H9 (cell line): ENCODE data around the gene EFCAB5. TPM values are rescaled to one million over a fixed set of nuclear protein-coding genes. Genes with fewer than 3 reads are reported as not detected.

Experiments
- DNase-seq: peaks from one replicate; pipeline ENCODE4 v3.0.0-alpha.2; 2017
- H2AFZ ChIP-seq: one replicate; pipeline ENCODE4 v1.6.1; 2013; ENCODE audit warnings: mild to moderate bottlenecking, low read length, control low read depth, moderate library complexity
- H2AK5ac ChIP-seq: 2 replicates; pipeline ENCODE4 v1.6.1; 2013; ENCODE audit warnings: low read length, control low read depth, mixed read lengths; ENCODE audit not compliant: insufficient read length
- H2BK120ac ChIP-seq: one replicate; pipeline ENCODE4 v1.6.1; 2013; ENCODE audit warnings: low read depth, mild to moderate bottlenecking, low read length, control low read depth, inconsistent platforms; ENCODE audit not compliant: poor library complexity, severe bottlenecking
- H2BK12ac ChIP-seq: 2 replicates; pipeline ENCODE4 v1.6.1; 2013; ENCODE audit warnings: low read length, control low read depth, mixed read lengths, low read depth; ENCODE audit not compliant: insufficient read length
- H2BK15ac ChIP-seq: 2 replicates; pipeline ENCODE4 v1.6.1; 2013; ENCODE audit warnings: low read depth, low read length, control low read depth
- H2BK20ac ChIP-seq: one replicate; pipeline ENCODE4 v1.6.1; 2013; ENCODE audit warnings: low read depth, mild to moderate bottlenecking, low read length, control low read depth, inconsistent platforms; ENCODE audit not compliant: poor library complexity, severe bottlenecking
- H2BK5ac ChIP-seq: 2 replicates; pipeline ENCODE4 v1.6.1; 2013; ENCODE audit warnings: low read length, control low read depth, mixed read lengths; ENCODE audit not compliant: insufficient read length
- H3K14ac ChIP-seq: 2 replicates; pipeline ENCODE4 v1.6.1; 2013; ENCODE audit warnings: low read length, control low read depth; ENCODE audit not compliant: insufficient read depth
- H3K18ac ChIP-seq: 2 replicates; pipeline ENCODE4 v1.6.1; 2013; ENCODE audit warnings: low read depth, mild to moderate bottlenecking, mixed read lengths, low read length, control low read depth; ENCODE audit not compliant: insufficient read length
- H3K23ac ChIP-seq: 2 replicates; pipeline ENCODE4 v1.6.1; 2013; ENCODE audit warnings: low read length, control low read depth, mixed read lengths, low read depth; ENCODE audit not compliant: insufficient read length
- H3K23me2 ChIP-seq: 2 replicates; pipeline ENCODE4 v1.6.1; 2013; ENCODE audit warnings: low read depth, mild to moderate bottlenecking, mixed read lengths, low read length, control low read depth; ENCODE audit not compliant: insufficient read length, poor library complexity, severe bottlenecking
- H3K27ac ChIP-seq: 2 replicates; pipeline ENCODE4 v1.5.1; 2013; ENCODE audit warnings: low read length, control low read depth, mixed read lengths, low read depth; ENCODE audit not compliant: insufficient read length
- H3K27me3 ChIP-seq: 2 replicates; pipeline ENCODE4 v1.6.1; 2013; ENCODE audit warnings: low read length, control low read depth, inconsistent platforms; ENCODE audit not compliant: insufficient read depth
- H3K4ac ChIP-seq: 2 replicates; pipeline ENCODE4 v1.6.1; 2013; ENCODE audit warnings: low read depth, mild to moderate bottlenecking, control low read depth, inconsistent platforms, low read length, moderate library complexity
- H3K4me1 ChIP-seq: 2 replicates; pipeline ENCODE4 v1.6.1; 2013; ENCODE audit warnings: low read length, control low read depth, inconsistent platforms; ENCODE audit not compliant: insufficient read depth
- H3K4me2 ChIP-seq: 2 replicates; pipeline ENCODE4 v1.6.1; 2013; ENCODE audit warnings: low read length, control low read depth, mixed read lengths; ENCODE audit not compliant: insufficient read length, insufficient read depth
- H3K56ac ChIP-seq: 2 replicates; pipeline ENCODE4 v1.6.1; 2013; ENCODE audit warnings: low read depth, mild to moderate bottlenecking, mixed read lengths, low read length, control low read depth; ENCODE audit not compliant: insufficient read length
- H3K79me1 ChIP-seq: 2 replicates; pipeline ENCODE4 v1.6.1; 2013; ENCODE audit warnings: low read depth, mild to moderate bottlenecking, moderate library complexity, low read length, control low read depth, inconsistent platforms; ENCODE audit not compliant: insufficient read depth, poor library complexity, severe bottlenecking
- H3K79me2 ChIP-seq: 2 replicates; pipeline ENCODE4 v1.6.1; 2013; ENCODE audit warnings: low read length, control low read depth, inconsistent platforms; ENCODE audit not compliant: insufficient read depth
- H3K9ac ChIP-seq: 2 replicates; pipeline ENCODE4 v1.6.1; 2013; ENCODE audit warnings: low read length, control low read depth, mixed read lengths; ENCODE audit not compliant: insufficient read length; ENCODE audit errors: extremely low read depth
- H3K9me3 ChIP-seq: one replicate; pipeline ENCODE4 v1.6.1; 2013; ENCODE audit warnings: low read depth, low read length, inconsistent platforms; ENCODE audit not compliant: control insufficient read depth
- H3T11ph ChIP-seq: one replicate; pipeline ENCODE4 v1.6.1; 2013; ENCODE audit warnings: mild to moderate bottlenecking, low read length, control low read depth, inconsistent platforms
- H4K20me1 ChIP-seq: one replicate; pipeline ENCODE4 v1.6.1; 2013; ENCODE audit not compliant: control insufficient read depth, insufficient read length, insufficient read depth
- H4K5ac ChIP-seq: 2 replicates; pipeline ENCODE4 v1.6.1; 2013; ENCODE audit warnings: low read depth, mild to moderate bottlenecking, mixed read lengths, low read length, control low read depth; ENCODE audit not compliant: insufficient read length
- H4K8ac ChIP-seq: replicated peaks from 2 replicates; pipeline ENCODE4 v1.6.1; 2013; ENCODE audit warnings: low read length, control low read depth, mixed read lengths, low read depth; ENCODE audit not compliant: insufficient read length
- H4K91ac ChIP-seq: 2 replicates; pipeline ENCODE4 v1.6.1; 2013; ENCODE audit warnings: low read depth, mild to moderate bottlenecking, moderate library complexity, mixed read lengths, low read length, control low read depth; ENCODE audit not compliant: insufficient read length
- H3K27ac Mint-ChIP-seq, 3 experiments: 2 replicates in 2 of 3; 3 replicates in 1 of 3; pipeline ENCODE4 v1.8.0; 2020 to 2021; ENCODE audit warnings: mixed read lengths in 3 of 3, mild to moderate bottlenecking in 1 of 3, moderate library complexity in 1 of 3
- H3K27me3 Mint-ChIP-seq: 2 replicates; pipeline ENCODE4 v1.8.0; 2021; ENCODE audit warnings: low read depth, mild to moderate bottlenecking, moderate library complexity, mixed read lengths
- H3K36me3 Mint-ChIP-seq, 3 experiments: 2 replicates in 2 of 3; 3 replicates in 1 of 3; pipeline ENCODE4 v1.8.0; 2020 to 2021; ENCODE audit warnings: low read depth in 3 of 3, mixed read lengths in 3 of 3; ENCODE audit not compliant: insufficient read depth in 1 of 3
- H3K4me1 Mint-ChIP-seq, 2 experiments: 2 replicates each; pipeline ENCODE4 v1.8.0; 2020; ENCODE audit warnings: mixed read lengths in 2 of 2
- H3K4me3 Mint-ChIP-seq, 2 experiments: 2 replicates in 1 of 2; 3 replicates in 1 of 2; pipeline ENCODE4 v1.8.0; 2020 to 2021; ENCODE audit warnings: mild to moderate bottlenecking in 2 of 2, mixed read lengths in 2 of 2, moderate library complexity in 1 of 2
- H3K9me3 Mint-ChIP-seq, 2 experiments: 2 replicates in 1 of 2; 3 replicates in 1 of 2; pipeline ENCODE4 v1.8.0; 2020; ENCODE audit warnings: mild to moderate bottlenecking in 2 of 2, mixed read lengths in 2 of 2, moderate library complexity in 1 of 2
- CTCF ChIP-seq: fragments of 200-600 bp; sonication (generic); conservative IDR thresholded peaks from 3 replicates; pipeline ENCODE4 v1.8.0; 2021; ENCODE audit warnings: antibody characterized with exemption, mild to moderate bottlenecking
- WGBS: extraction: QIAGEN DNeasy Blood & Tissue Kit; methylation state at CpG from one replicate; pipeline ENCODE4 v1.1.7; 2013; ENCODE audit warnings: missing lambda C conversion rate, low lambda C conversion rate, mixed read lengths; ENCODE audit not compliant: insufficient read length; ENCODE audit errors: extremely low coverage; 5-methylcytosine and 5-hydroxymethylcytosine counted together
- total RNA-seq: library from RNA; stranded (reverse); gene quantifications from 2 replicates; pipeline ENCODE4 v1.2.1, GENCODE V29; 2021

Gene EFCAB5
- total RNA-seq, 1 experiment from 2014 or later: not detected

- Mint-ChIP-seq H3K36me3 (no peaks in the 10 kb centered on the region), H3K4me1 (no peaks in the 10 kb centered on the region), H3K27ac (no peak overlapping the region), H3K4me3 (no peak overlapping the region), H3K27me3 (peaks cover 2% of the 10 kb centered on the region), H3K9me3 (peaks cover 0 to 2% of the 10 kb centered on the region in 2 experiments; a peak in 3 of 5 replicates)
- H4K5ac ChIP-seq: no peak overlapping the region
- no peaks in the 10 kb centered on the region for H3K27me3 ChIP-seq
- H2BK5ac ChIP-seq: no peak overlapping the region
- no peaks in the 10 kb centered on the region for H3K4me1 ChIP-seq
- no peak for TF ChIP-seq CTCF
- H3K27ac ChIP-seq: no peak overlapping the region
- H2BK20ac ChIP-seq: no peak overlapping the region
- DNase-seq: no peak
- no CpG with 5 or more reads among the region's 4 CpGs for WGBS
- H3K23me2 ChIP-seq: no peaks in the 10 kb centered on the region
- H3K9me3 ChIP-seq: no peaks in the 10 kb centered on the region
- no peak overlapping the region for H3K4me2 ChIP-seq
- H3K18ac ChIP-seq: no peak overlapping the region
- H2AFZ ChIP-seq: no peak overlapping the region
- H2BK12ac ChIP-seq: no peak overlapping the region
- no peak overlapping the region for H3K9ac ChIP-seq
- H3K4ac ChIP-seq: no peak overlapping the region
- no peak overlapping the region for H2AK5ac ChIP-seq
- H4K91ac ChIP-seq: no peak overlapping the region
- no peaks in the 10 kb centered on the region for H3K79me1 ChIP-seq
- H3K79me2 ChIP-seq: no peaks in the 10 kb centered on the region
- H3K14ac ChIP-seq: no peak overlapping the region
- no peak overlapping the region for H2BK15ac ChIP-seq
- H3K56ac ChIP-seq: no peak overlapping the region
- no peak overlapping the region for H3K23ac ChIP-seq
- H2BK120ac ChIP-seq: no peak overlapping the region
- no peak overlapping the region for H4K8ac ChIP-seq
- no peak overlapping the region for H3T11ph ChIP-seq
- no peaks in the 10 kb centered on the region for H4K20me1 ChIP-seq
Observed at GRCh38 chr17:30031214-30031869, 89.9 kb downstream of the EFCAB5 start.
